ENCODE data around the gene TNFAIP6. TPM values are rescaled to one million over a fixed set of nuclear protein-coding genes. Genes with fewer than 3 reads are reported as not detected.
"Not testable (repeated sequence)": the region's sequence is repeated elsewhere in the genome, so short reads cannot be mapped to it uniquely, and the experiment has no call there.

TNFAIP6 gene
- total and polyA plus RNA-seq, 5 donors, result 0.57 to 4.0 (median 3.1) TPM

- no peak for ATAC-seq
- 80% methylated on average over 3 of the region's 3 CpGs for WGBS
These were observed 19.3 kb upstream of the TNFAIP6 start for GRCh38 chr2:151338115-151338514.

DNA sequence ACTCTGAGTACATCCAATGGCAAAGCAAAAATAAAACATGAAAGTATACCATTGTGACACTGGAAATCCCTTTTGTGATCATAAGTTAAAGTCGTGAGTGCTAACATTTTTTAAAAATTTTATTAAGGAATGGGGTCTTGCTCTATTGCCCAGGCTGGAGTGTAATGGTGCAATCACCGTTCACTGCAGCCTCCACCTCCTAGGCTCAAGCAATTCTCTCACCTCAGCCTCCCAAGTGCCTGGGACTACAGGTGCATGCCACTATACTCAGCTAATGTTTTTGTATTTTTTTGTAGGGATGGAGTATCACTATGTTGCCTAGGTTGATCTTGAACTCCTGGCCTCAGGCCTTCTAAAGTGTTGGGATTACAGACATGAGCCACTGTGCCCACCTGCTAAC is 14.3 kb upstream of the TNFAIP6 start:
- Histone ChIP-seq H3K4me1 (ENCODE audit: control insufficient read depth, insufficient read depth, low read length) (no peaks in the 10 kb centered on the region), H3K27me3 (ENCODE audit: control insufficient read depth, insufficient read depth) (no peaks in the 10 kb centered on the region), H3K9me3 (ENCODE audit: control insufficient read depth, low read length) (no peaks in the 10 kb centered on the region), H3K4me3 (ENCODE audit: low read length) (no peak overlapping the region), H3K27ac (ENCODE audit: low read length) (no peak overlapping the region)
- ATAC-seq, result no peak
- no peak for DNase-seq
- intact Hi-C loops (cut with DNase I), result no loop called here
- 95% methylated on average over 2 of the region's 2 CpGs for WGBS

More at GRCh38 chr2:151338115-151338514, 19.3 kb upstream of the TNFAIP6 start:
- Histone ChIP-seq H3K9me3 (ENCODE audit: control insufficient read depth, low read length) (no peaks in the 10 kb centered on the region), H3K27ac (ENCODE audit: low read length) (no peak overlapping the region), H3K4me1 (ENCODE audit: control insufficient read depth, insufficient read depth, low read length) (no peaks in the 10 kb centered on the region), H3K27me3 (ENCODE audit: control insufficient read depth, insufficient read depth) (no peaks in the 10 kb centered on the region), H3K4me3 (ENCODE audit: low read length) (no peak overlapping the region)
- intact Hi-C loops (cut with DNase I), result no loop called here
- DNase-seq, result no peak

GRCh38 chr2:151344191-151344590 is 13.2 kb upstream of the TNFAIP6 start:
- H3K9me3 ChIP-seq (ENCODE audit: control insufficient read depth, low read length); ATAC-seq; intact Hi-C loops (cut with DNase I); H3K4me3 ChIP-seq (ENCODE audit: low read length); H3K27ac ChIP-seq (ENCODE audit: low read length); H3K4me1 ChIP-seq (ENCODE audit: control insufficient read depth, insufficient read depth, low read length); DNase-seq; H3K27me3 ChIP-seq (ENCODE audit: control insufficient read depth, insufficient read depth): not testable (repeated sequence)
- 90% methylated on average over 4 of the region's 4 CpGs for WGBS

- intact Hi-C loops (cut with DNase I), result no loop called here
- Histone ChIP-seq H3K4me3 (ENCODE audit: low read length) (no peak overlapping the region), H3K4me1 (ENCODE audit: control insufficient read depth, insufficient read depth, low read length) (no peaks in the 10 kb centered on the region), H3K27ac (ENCODE audit: low read length) (no peak overlapping the region), H3K9me3 (ENCODE audit: control insufficient read depth, low read length) (no peaks in the 10 kb centered on the region), H3K27me3 (ENCODE audit: control insufficient read depth, insufficient read depth) (no peaks in the 10 kb centered on the region)
- DNase-seq (no peak), ATAC-seq (no peak)
- WGBS, result 92% methylated on average over 2 of the region's 2 CpGs
These were observed 12.5 kb upstream of the TNFAIP6 start for GRCh38 chr2:151344906-151345305.

DNA sequence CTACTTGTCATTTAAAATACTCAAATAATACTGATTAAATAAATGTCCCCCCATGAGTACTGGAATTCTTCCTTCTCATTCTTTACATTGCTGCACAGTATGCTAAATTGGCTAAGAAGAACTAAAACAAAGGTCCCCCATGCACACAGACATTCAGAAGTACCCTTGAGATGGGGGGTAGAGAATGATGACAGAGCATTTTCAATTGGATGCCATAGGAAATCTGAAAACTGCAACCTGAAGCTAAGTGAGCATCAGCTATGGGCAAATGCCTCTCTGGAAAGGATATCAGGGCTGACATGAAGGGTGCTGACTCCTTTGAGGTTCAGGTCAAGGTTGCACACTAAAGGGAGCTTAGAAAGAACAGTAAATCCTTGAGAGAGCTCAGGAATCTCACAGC is 10.1 kb upstream of the TNFAIP6 start:
- Histone ChIP-seq H3K4me1 (ENCODE audit: control insufficient read depth, insufficient read depth, low read length) (no peaks in the 10 kb centered on the region), H3K4me3 (ENCODE audit: low read length) (no peak overlapping the region), H3K27me3 (ENCODE audit: control insufficient read depth, insufficient read depth) (no peaks in the 10 kb centered on the region), H3K9me3 (ENCODE audit: control insufficient read depth, low read length) (no peaks in the 10 kb centered on the region), H3K27ac (ENCODE audit: low read length) (no peak overlapping the region)
- intact Hi-C loops (cut with DNase I), result no loop called here
- ATAC-seq (no peak), DNase-seq (no peak)

- H3K4me3 ChIP-seq (ENCODE audit: low read length), result no peak overlapping the region
- H3K9me3 ChIP-seq (ENCODE audit: control insufficient read depth, low read length), result no peaks in the 10 kb centered on the region
- 36% methylated on average over 5 of the region's 5 CpGs for WGBS
- H3K27me3 ChIP-seq (ENCODE audit: control insufficient read depth, insufficient read depth), result no peaks in the 10 kb centered on the region
- no peak overlapping the region for H3K27ac ChIP-seq (ENCODE audit: low read length)
- DNase-seq, result no peak
- intact Hi-C loops (cut with DNase I), result no loop called here
- no peaks in the 10 kb centered on the region for H3K4me1 ChIP-seq (ENCODE audit: control insufficient read depth, insufficient read depth, low read length)
- no peak for ATAC-seq
These were observed 9.5 kb upstream of the TNFAIP6 start for GRCh38 chr2:151347906-151348305.

- WGBS, result 71% methylated on average over 4 of the region's 4 CpGs
- DNase-seq (no peak), ATAC-seq (no peak)
- Histone ChIP-seq H3K27me3 (ENCODE audit: control insufficient read depth, insufficient read depth) (no peaks in the 10 kb centered on the region), H3K9me3 (ENCODE audit: control insufficient read depth, low read length) (no peaks in the 10 kb centered on the region), H3K4me1 (ENCODE audit: control insufficient read depth, insufficient read depth, low read length) (no peaks in the 10 kb centered on the region), H3K27ac (ENCODE audit: low read length) (no peak overlapping the region), H3K4me3 (ENCODE audit: low read length) (no peak overlapping the region)
- intact Hi-C loops (cut with DNase I), result no loop called here
These were observed 6.7 kb upstream of the TNFAIP6 start for GRCh38 chr2:151350579-151351195.

- H3K4me1 ChIP-seq (ENCODE audit: control insufficient read depth, insufficient read depth, low read length), result no peaks in the 10 kb centered on the region
- no peaks in the 10 kb centered on the region for H3K9me3 ChIP-seq (ENCODE audit: control insufficient read depth, low read length)
- ATAC-seq (no peak), DNase-seq (no peak)
- H3K27me3 ChIP-seq (ENCODE audit: control insufficient read depth, insufficient read depth), result no peaks in the 10 kb centered on the region
- intact Hi-C loops (cut with DNase I), result no loop called here
- WGBS, result 66% methylated on average over 2 of the region's 2 CpGs
- no peak overlapping the region for H3K4me3 ChIP-seq (ENCODE audit: low read length)
- H3K27ac ChIP-seq (ENCODE audit: low read length), result no peak overlapping the region
These were observed 3.4 kb upstream of the TNFAIP6 start for GRCh38 chr2:151353995-151354394.

DNA sequence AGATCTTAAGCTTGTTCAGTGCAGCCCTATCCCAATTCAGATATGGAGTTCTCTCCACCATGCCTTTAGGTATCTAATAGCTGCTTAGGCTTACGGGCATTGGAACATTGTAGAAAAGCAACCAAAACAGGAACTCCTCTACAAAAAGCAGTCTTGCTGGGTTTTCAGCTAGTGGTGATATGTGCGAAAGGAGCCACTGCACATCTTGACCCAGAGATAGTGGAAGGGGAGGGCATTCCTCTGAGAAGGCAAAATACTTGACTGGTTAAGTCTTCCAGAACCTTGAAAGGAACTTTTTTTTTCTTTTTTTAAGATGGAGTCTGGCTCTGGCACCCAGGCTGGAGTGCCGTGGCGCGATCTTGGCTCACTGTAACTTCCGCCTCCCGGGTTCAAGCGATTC is 2.6 kb upstream of the TNFAIP6 start:
- 95% methylated on average over 8 of the region's 8 CpGs for WGBS
- DNase-seq, result no peak
- no peaks in the 10 kb centered on the region for H3K9me3 ChIP-seq (ENCODE audit: control insufficient read depth, low read length)

DNA sequence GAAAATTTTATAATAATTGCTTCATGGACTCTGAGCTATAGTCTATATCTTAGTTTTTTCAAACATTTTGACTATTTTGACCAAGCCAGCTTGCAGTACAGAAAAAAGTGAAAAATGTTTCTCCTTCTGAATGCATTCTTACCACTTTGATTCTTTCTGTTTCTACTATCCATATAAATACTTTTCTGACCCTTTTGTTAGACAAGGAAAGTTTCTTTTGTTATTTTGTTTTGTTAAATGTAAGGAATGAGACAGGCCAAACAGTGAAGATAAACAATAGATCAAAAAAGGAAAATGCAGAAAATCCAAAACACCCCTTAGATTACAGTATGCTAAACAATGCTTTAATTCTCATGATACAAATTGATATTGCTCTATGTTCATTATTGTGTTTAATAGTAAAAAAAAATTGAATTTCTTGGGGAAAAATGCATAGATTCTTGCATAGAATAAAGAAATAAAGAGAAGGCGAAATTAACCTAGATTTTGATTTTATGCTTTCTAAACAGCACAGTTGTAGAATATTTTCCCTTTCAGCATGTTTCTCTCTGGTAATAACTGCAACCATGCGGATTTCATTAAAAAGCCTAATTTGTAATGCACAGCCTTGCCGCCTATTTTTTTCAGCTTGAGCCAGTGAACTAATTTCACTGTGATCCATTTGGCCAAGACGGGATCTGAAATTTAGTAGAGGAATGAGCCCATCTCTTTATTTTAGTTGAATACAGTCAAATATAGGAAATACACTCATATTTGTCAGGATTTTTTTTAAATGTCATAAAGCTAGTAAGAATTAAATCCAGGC is 976 bp downstream of the TNFAIP6 start:
- no peaks in the 10 kb centered on the region for H3K27me3 ChIP-seq (ENCODE audit: control insufficient read depth, insufficient read depth)
- H3K27ac ChIP-seq (ENCODE audit: low read length), result no peak overlapping the region
- WGBS, result 62% methylated on average over 4 of the region's 4 CpGs

More for the DNA sequence above, 2.6 kb upstream of the TNFAIP6 start:
- ATAC-seq, result no peak
- Histone ChIP-seq H3K4me1 (ENCODE audit: control insufficient read depth, insufficient read depth, low read length) (no peaks in the 10 kb centered on the region), H3K4me3 (ENCODE audit: low read length) (no peak overlapping the region), H3K27me3 (ENCODE audit: control insufficient read depth, insufficient read depth) (no peaks in the 10 kb centered on the region), H3K27ac (ENCODE audit: low read length) (no peak overlapping the region)
- intact Hi-C loops (cut with DNase I), result no loop called here

GRCh38 chr2:151359768-151360461 is 2.5 kb downstream of the TNFAIP6 start:
- Histone ChIP-seq H3K4me3 (ENCODE audit: low read length) (no peak overlapping the region), H3K4me1 (ENCODE audit: control insufficient read depth, insufficient read depth, low read length) (no peaks in the 10 kb centered on the region), H3K9me3 (ENCODE audit: control insufficient read depth, low read length) (no peaks in the 10 kb centered on the region), H3K27ac (ENCODE audit: low read length) (no peak overlapping the region), H3K27me3 (ENCODE audit: control insufficient read depth, insufficient read depth) (no peaks in the 10 kb centered on the region)
- no peak for ATAC-seq
- intact Hi-C loops (cut with DNase I), result no loop called here
- 85% methylated on average over 4 of the region's 4 CpGs for WGBS
- no peak for DNase-seq

More for the DNA sequence above, 976 bp downstream of the TNFAIP6 start:
- intact Hi-C loops (cut with DNase I), result no loop called here
- H3K4me1 ChIP-seq (ENCODE audit: control insufficient read depth, insufficient read depth, low read length), result no peaks in the 10 kb centered on the region
- DNase-seq (no peak), ATAC-seq (no peak)
- H3K4me3 ChIP-seq (ENCODE audit: low read length), result no peak overlapping the region
- no peaks in the 10 kb centered on the region for H3K9me3 ChIP-seq (ENCODE audit: control insufficient read depth, low read length)
